GM12801 (cell line): ENCODE data around the gene FBXO46.

Experiments
- CTCF ChIP-seq: IDR thresholded peaks from one replicate; pipeline ENCODE4 v1.5.1; 2011; ENCODE audit warnings: control low read depth; ENCODE audit not compliant: insufficient read length; ENCODE audit errors: extremely low read depth

Gene FBXO46

GRCh38 chr19:45713141-45713540 lies 17.6 kb downstream of the FBXO46 start:
- no peak for TF ChIP-seq CTCF

GRCh38 chr19:45712699-45713067 lies 18.0 kb downstream of the FBXO46 start:
- TF ChIP-seq CTCF, result no peak

GRCh38 chr19:45711851-45712698 lies 18.6 kb downstream of the FBXO46 start:
- TF ChIP-seq CTCF, result no peak

- TF ChIP-seq CTCF, result no peak
These were observed 20.2 kb downstream of the FBXO46 start for GRCh38 chr19:45710356-45711130.

GRCh38 chr19:45705710-45706415 lies 24.8 kb downstream of the FBXO46 start:
- no peak for TF ChIP-seq CTCF

GRCh38 chr19:45705115-45705514 lies 25.6 kb downstream of the FBXO46 start:
- no peak for TF ChIP-seq CTCF

- TF ChIP-seq CTCF, result no peak
These were observed 29.0 kb downstream of the FBXO46 start for GRCh38 chr19:45701676-45702075.
